KG1 (cell line): ENCODE measurements around the gene MED26.
A peak's percentile ranks its signal among the peaks of the same experiment; 100 is the strongest.
"Not testable (repeated sequence)": the region's sequence is repeated elsewhere in the genome, so short reads cannot be mapped to it uniquely, and the experiment has no call there.

Experiments used
- DNase-seq: peaks from one replicate; lab custom pipeline; 2025; lab: John Stamatoyannopoulos, UW

The MED26 gene

DNA sequence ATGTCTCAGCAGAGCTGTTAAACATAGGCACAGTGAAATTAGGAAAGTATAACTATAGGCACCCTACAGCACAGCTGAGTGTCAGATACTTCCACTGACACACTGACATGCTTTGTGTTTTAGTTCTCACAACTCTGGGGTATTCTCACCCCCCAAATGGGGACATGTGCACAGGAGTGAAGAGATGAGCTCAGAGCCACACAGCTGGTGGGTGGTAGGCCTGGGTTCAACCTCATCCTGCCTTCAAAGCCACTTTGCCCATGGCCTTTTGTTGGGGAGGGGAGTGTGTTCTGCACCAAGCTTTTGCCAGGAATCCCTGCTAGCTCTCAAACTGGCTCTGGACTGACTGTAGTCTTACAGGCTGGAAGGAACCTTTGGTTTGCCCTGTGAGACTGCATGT, 54.1 kb downstream of the MED26 start:
- DNase-seq = no peak

DNA sequence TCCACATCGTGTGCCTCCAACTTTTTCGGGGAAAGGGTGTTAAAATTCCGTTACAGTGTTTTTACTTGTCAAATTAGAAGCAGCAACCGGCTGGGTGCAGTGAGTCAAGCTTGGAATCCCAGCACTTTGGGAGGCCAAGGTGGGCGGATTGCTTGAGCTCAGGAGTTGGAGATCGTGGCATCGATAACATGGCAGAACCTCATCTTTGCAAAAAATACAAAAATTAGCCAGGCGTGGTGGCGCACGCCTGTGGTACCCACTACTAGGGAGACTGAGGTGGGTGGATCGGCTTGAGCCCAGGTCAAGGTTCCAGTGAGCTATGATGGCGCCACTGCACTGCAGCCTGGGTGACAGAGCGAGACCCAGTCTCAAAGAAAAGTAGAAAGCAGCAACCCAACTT, 54.7 kb downstream of the MED26 start:
- no peak for DNase-seq

DNA sequence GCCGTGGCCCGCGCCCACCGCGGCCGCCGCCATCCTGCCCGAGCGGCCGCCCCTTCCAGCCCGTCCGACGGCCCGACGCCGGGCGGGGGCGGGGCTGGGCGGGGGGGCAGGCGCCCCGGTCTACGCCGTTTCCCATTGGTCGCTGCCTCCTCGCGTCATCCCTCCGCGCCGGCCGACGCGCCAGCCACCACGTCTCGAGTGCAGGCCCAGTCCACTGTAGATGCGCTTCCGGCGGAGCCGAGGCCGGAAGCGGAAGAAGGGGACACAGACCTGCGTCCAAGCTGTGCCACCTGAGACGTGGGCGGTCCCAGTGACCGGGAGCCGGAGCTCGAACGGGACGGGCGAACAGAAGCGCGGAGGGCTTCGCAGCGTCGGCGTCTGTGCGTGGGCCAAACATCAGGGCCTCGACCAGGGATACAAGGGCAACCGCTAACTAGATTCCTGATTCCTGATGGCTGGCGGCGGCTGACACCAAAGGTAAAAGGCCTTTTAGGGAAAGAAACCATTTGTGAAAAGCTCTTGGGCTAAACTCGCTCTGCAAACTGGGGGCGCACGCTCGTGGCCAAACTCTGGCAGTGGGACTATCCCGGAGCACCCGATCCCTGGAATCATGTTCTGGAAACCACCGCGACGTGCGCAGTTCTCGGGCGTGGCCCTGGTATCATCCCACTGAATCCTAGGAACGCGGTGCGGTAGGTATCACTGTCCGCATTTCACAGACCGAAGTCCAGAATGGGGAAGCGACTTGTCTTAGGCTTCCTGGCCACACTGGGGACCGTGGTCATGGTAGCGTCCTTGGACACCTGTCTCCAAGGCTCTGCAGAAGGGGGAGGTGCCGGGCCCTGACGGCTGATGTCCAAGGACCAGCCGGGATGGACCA, 55.4 kb downstream of the MED26 start, which contains the start of gene SLC35E1:
TSS of gene SLC35E1 (minus strand) at position 84 of the 880 bp plus-strand sequence. CDS start at position 33, 51 bp downstream.
- peak; percentile 92 for DNase-seq

DNA sequence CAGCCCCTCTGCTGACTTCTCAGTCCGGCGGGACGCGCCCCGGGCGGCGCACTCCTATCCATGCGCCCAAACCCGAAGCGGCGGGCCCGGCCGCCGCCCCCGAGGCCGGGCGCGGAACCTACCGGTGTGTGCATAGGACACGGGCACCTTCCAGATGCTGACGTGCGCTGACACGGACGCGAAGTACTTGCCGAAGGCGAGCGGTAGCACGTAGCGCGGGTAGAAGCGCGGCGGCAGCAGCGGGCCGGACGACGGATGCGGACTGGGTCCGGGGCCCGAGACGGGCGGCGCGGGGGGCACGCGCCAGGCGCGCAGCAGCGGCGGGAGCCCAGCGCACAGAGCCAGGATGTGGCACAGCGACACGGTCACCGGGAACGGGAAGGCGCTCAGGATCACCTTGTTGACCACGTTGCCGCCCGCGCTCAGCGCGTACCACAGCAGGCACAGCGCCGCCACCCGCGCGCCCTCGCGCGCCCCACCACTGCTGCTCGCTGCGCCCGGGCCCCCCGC, 56.1 kb downstream of the MED26 start:
- DNase-seq = no peak

DNA sequence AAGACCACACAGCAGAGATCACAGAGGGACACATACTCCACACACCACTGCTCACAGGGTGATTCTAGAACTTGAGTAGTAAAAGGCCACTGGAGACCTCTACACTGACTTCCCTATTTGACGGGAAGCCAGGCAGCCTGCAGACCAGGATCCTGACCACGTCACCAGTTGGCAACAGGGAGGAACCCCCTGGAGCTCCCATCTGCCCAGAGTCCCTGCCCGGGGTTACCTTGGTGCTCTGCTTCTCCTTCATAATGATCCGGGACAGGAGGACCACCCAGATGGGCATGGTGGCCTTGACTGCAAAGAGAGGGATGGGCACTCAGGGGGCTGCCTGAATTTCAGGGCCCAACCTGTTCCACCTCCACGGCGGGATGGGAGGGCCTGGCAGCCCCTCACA, 56.7 kb downstream of the MED26 start:
- no peak for DNase-seq

DNA sequence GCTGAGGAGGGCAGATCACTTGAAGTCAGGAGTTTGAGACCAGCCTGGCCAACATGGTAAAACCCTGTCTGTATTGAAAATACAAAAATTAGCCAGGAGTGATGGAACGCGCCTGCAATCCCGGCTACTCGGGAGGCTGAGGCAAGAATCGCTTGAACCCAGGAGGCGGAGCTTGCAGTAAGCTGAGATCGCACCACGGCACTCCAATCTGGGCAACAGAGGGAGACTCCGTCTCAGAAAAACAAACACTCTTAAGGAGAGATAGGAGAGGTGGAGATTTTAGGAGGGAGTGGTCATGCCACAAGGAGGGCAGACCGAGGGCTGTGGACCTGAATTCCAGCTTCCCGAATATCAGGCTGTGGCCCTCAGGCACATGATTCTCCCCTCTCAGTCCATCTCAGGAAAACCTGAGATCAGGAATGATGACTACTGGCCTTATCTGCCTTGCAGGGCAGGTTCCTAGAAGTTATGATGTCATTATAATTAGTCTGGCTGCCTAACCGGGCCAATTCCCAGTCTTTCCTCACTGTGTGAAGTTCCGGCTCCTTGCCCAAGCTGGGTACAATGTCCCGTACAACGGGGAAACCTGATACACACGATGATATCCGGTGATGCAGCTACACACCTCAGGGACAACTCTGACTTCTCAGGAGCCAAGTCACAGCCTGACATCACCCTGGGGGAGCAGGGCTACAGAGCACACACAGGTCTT, 58.2 kb downstream of the MED26 start:
- DNase-seq = no peak

DNA sequence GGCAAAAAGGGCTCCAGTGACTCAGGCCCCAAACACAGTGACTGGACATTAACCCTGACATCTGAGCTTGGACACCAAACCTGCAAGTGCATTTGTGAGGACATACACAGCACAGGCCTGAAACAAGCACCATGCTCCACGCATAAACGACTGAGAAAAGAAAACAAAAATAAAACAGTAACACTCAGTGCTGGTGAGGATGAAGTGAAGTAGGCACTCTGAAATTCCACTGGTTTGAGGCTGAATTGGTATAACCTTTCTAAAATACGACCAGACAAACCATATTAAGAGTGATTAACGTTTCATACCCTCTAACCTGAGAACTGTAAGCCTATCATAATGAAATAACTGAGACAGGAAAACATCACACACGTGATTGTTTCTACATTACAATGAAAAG, 61.3 kb downstream of the MED26 start:
- DNase-seq = no peak

DNA sequence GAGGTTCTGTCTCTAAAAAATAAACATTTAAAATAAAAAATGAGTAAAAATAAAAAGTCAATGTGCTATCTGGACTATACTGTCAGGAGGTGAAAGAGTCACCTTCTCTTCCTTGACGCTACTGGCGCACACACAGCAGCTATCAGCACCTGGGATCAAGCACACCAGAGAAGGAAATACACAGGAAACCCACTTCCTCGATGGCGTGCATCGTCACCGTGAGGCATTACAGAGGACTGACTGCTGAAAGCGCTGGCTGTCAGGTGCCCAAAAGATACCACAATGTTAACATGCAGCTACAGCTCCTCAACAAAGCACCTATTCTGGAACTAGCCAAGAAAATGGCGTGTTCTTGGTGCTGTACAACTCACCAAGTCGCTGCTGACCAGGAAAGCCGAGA, 61.8 kb downstream of the MED26 start:
- DNase-seq = peak; percentile 53

DNA sequence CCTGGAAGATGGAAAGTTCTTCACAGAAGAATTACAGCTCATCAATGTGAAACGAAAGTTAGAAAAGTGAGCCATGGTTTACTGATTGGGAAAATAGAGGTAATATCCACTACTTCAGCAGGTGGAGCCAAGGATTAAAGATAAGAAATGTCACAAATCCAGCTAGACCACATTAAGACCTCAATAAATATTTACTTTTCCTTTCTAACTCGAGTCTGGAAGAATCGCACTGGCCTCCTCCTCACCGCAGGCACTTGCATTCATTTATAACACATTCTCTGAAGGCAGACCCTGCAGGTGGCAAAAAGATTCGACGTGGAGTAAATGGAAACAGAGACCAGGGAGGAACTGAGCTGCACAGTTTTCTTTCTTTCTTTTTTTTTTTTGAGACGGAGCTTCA, 63.2 kb downstream of the MED26 start:
- no peak for DNase-seq

DNA sequence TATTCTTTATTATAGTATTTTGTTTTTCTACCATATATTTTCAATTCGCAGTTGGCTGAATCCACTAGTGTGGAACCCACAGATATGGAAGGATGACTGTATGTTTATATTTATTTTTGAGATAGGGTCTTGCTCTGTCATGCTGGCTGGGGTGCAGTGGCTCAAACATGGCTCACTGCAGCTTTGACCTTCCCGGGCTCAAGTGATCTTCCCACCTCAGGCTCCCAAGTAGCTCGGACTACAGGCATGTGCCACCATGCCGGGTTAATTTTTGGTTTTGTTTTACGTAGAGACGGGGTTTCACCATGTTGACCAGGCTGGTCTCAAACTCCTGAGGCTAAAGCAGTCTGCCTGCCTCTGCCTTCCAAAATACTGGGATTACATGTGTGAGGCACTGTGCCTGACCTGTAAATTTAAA, 65.4 kb downstream of the MED26 start:
- no peak for DNase-seq

DNA sequence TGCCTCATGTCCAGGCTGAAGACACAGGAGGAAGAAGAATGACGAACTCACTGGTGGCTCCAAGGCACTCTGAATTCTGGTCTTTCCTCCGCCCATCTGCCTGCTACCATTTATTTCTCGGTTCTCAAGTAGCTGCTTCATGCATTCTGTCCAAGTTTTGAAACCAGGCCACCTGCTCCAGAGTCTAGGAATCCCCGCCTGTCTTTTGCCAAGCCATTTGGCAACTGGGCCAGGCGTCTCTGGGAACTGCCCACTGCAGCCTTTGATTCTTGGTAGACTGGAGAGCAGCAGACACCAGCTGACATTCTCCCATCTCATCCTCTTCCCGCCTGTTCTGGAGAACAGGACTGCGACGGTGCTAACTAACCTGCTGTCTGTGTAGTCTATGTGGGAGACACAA, 66.6 kb downstream of the MED26 start:
- no peak for DNase-seq

DNA sequence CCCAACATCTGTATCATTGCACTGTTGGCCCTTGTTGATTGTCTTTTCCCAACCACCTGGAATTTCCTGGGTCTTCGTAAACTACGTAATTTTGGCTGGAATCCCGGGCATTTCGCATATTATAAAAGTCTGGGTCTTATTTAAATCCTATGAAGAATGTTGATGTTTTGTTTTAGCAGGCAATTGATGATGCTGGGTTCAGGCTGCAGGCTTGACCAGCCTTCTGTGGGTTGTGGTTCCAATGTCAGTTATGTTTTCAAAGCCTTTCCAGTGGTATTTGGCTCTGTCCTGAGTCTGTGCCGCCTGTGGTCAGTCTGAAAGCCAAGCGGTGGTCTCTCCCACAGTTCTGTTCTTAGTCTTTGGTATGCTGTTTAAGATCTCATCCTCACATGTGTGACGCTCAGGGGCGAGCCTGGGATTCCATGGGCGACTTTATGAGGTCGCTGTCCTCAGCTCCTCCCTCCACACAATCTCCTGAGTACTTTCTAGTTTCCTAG, 68.2 kb downstream of the MED26 start:
- no peak for DNase-seq

DNA sequence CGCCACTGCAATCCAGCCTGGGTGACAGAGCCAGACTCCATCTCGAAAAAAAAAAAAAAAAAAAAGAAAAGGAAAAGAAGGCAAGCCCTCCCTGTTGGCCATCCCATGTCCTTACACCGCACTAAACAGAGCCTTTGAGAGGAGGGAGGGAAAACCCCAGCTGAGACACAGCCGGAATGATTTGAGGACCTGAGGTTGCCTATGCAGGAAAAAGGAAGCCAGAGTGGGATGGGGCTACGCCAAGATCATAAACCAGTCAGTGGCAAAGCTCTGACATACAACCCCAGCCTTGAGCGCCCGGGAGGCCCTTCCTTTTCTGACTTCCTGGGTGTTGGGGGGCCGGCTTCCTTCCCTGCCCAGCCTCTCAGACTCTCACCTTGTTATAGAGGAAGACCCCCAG, 73.2 kb downstream of the MED26 start:
- DNase-seq = no peak

DNA sequence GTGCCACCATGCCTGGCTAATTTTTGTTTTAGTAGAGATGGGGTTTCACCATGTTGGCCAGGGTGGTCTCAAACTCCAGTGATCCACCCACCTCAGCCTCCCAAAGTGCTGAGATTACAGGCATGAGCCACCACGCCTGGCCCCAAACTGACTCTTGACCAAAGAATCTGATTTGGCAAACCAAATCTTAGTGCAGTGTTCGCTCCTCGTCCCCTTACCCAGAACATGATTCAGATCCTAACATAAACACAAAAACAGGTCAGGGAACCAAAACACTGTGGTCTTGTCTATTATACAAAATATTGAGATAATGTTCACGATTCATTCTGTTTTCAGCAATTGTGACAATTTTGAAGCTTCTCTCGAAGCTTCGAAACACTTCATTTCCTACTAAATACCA, 76.1 kb downstream of the MED26 start:
- DNase-seq = not testable (repeated sequence)

DNA sequence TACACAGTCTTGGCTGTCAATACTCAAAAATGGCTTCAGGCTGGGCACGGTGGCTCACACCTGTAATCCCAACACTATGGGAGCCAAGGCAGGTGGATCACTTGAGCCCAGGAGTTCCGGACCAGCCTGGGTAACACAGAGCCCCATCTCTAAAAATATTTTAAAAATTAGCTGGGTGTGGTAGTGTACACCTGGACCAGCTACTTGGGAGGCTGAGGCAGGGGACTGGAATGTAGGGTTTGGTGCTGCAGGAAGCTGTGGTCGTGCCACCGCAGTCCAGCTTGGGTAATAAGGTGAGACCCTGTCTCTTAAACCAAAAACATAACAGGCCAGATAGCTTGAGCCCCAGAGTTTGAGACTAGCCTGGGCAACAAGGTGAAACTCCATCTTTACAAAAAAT, 79.0 kb downstream of the MED26 start:
- DNase-seq = no peak

DNA sequence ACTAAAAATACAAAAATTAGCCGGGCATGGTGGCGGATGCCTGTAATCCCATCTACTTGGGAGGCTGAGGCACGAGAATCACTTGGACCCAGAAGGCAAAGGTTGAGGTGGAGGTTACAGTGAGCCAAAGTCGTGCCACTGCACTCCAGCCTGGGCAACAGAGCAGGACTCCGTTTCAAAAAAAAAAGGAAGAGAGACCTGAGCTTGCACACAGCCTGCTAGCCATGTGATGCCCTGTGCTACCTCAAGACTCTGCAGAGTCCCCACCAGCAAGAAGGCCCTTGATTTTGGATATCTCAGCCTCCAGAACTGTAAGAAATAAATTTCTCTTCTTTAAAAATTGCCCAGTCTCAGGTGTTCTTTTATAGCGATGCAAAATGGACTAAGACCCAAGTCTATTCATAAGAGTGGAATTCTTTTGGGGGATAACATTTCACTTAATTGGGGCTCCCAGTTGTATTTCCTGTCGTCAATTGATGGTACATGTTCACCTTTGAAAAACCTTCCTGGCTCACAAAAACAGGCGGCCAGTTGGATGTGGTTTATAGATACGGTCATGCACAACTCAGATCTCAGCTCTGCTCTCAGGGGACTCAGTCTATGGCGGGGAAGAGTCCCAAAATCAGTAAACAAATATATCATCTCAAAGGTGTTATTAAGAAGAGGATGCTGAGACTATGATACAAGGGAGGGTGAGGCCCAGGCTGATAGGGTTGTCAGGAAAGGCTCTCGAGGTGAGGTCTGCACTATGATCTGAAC, 83.4 kb downstream of the MED26 start:
- no peak for DNase-seq

DNA sequence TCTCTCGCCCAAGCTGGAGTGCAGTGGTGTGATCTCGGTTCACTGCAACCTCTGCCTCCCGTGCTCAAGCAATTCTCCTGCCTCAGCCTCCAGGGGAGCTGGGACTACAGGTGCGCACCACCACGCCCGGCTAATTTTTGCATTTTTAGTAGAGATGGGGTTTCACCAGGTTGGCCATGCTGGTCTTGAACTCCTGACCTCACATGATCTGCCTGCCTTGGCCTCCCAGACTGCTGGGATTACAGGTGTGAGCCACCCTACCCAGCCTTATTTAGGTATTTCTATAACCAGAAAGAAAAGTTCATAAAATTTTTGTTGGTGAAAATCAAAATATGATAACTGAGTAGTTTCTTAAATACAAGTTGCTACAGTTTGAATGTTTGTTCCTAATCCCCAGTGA, 84.3 kb downstream of the MED26 start:
- DNase-seq = not testable (repeated sequence)

DNA sequence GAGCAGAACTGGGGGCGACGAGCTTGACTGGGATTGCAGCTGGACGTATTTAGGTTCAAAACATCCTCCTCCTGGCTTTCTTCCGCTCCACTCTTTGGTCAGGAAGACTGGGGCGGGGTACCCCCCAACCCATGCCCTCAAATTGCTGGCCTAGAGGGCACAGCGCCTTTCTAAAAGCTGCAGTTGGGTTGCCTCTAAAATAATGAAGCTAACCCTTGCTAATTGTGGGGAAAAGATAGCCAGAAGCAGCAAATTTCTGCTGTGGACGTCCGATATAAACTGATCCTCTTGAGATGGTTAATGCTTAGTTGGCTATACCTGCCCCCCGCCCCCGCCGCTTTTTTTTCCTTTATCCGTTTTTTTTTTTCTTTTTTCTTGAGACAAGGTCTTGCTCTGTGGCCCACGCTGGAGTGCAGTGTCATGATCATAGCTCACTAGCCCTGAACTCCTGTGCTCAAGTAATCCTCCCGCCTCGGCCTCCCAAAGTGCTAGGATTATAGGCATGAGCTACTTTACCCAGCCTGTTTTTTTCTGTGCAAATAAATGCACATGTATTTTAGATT, 85.0 kb downstream of the MED26 start:
- peak; percentile 22 for DNase-seq

DNA sequence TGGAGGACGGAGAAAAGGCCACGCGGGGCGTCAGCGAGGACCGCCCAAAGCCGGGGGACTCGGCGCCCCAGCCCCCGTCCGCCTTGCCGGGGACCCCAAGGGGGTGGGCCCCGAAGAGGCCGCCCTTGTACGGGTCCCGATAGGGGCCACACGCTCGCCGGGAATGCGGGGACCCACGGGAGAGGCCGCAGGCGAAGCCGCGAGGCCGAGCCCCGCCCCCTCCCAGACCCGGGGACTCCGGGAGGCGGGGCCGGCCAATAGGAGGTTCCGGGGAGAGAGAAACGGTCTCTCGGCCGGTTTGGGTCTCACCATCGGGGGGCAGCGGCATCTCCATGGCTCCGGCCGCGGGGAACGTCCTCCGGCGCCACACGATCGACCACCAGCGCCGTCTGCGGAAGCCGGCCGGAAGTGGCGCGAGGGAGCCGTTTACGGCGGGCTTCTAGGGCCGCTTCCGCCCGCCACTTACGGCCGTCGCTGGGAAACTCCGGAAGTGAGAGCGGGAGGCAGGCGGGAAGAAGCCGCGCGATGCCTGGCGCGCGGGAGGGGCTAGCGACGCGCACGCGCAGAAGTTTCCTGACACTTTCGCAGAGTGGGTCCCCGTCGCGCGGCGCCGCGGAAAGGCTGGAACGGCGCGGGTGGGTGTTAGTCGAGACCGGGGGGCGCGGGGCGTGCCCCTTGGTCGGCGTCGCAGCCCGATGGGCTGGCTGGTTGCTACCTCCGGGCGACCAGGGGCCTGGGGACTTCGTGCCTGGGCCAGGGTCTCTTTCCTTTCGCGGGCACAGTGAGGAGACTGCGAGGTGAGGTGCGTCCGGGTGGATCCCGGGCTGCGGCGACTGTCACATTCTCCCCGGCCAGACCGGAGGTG, 85.7 kb downstream of the MED26 start, which contains the start of gene CHERP:
TSS of gene CHERP (minus strand) at position 393 of the 865 bp plus-strand sequence. CDS start at position 334, 59 bp downstream.
- DNase-seq = peak; percentile 93

DNA sequence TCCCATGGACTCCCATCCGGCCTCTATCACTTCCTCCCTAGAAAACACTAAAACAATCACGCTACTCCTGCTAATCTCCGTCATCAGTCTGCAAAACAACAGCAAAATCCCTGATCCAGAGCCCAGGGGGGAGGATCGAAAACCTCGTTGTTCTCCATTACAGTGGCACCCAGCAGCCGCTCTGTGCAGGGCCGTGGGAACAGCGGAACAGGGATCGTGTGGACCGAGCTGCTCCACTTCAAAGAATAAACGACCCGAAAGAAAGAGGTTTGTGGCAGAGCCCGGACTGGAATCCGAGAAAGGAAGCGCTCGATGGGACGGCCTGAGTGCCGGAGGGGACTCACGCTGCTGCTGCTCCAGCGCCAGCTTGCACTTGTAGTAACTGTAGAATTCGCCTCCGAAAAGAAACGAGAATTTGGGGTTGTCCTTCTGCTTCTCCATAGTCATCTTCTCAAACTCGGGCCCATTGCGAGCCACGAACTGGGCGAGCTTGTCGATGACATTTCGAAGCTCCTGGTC, 86.4 kb downstream of the MED26 start:
- no peak for DNase-seq
